ENCODE measurements around the gene SPACA6.

GRCh38 chr19:51680474-51680873 lies 12.7 kb upstream of the SPACA6 start:
- TF ChIP-seq POLR2A (IDR thresholded peaks at IDR 0.05; ENCODE audit: low read depth, low read length) (no peak), POLR2AphosphoS5 (IDR thresholded peaks at IDR 0.05; ENCODE audit: low read depth, low read length) (no peak)

Data from GM12892 (cell line).